Activated B cell treated with CpG ODN at 0.5 μM for 24 hours (primary cell): Measurements from ENCODE around the gene ANO8. TPM values are rescaled to one million over a fixed set of nuclear protein-coding genes. Genes with fewer than 3 reads are reported as not detected.

Experiments
- ATAC-seq: fragments of 200-7000 bp; cut with Tn5 transposase; one replicate; pipeline ENCODE4 v1.10.0; 2021; ENCODE audit warnings: low read depth, mild to moderate bottlenecking, moderate library complexity
- CTCF ChIA-PET: fragments of 350-600 bp; sonication (Branson Sonifier 250); formaldehyde crosslinking; loops from one replicate; lab custom pipeline; 2021; ENCODE audit warnings: antibody characterized with exemption; lab: Charles Lee
- POLR2A ChIA-PET: fragments of 350-600 bp; sonication (Branson Sonifier 250); formaldehyde crosslinking; loops from one replicate; lab custom pipeline; 2021; ENCODE audit warnings: antibody characterized with exemption; lab: Charles Lee
- DNase-seq: peaks from one replicate; pipeline ENCODE4 v3.0.0; 2022
- H3K27ac Mint-ChIP-seq: one replicate; pipeline ENCODE4 v1.8.0; 2020; ENCODE audit warnings: mixed read lengths
- H3K27me3 Mint-ChIP-seq: one replicate; pipeline ENCODE4 v1.8.0; 2021; ENCODE audit warnings: mixed read lengths
- H3K36me3 Mint-ChIP-seq: one replicate; pipeline ENCODE4 v1.8.0; 2021; ENCODE audit warnings: low read depth, mixed read lengths
- H3K4me1 Mint-ChIP-seq: one replicate; pipeline ENCODE4 v1.8.0; 2021; ENCODE audit warnings: mixed read lengths
- H3K4me3 Mint-ChIP-seq: one replicate; pipeline ENCODE4 v1.8.0; 2020; ENCODE audit warnings: mild to moderate bottlenecking, mixed read lengths
- H3K9me3 Mint-ChIP-seq: one replicate; pipeline ENCODE4 v1.8.0; 2020; ENCODE audit warnings: mixed read lengths
- CTCF ChIP-seq: fragments of 200-600 bp; IDR thresholded peaks from one replicate; pipeline ENCODE4 v1.8.0; 2022; ENCODE audit warnings: antibody characterized with exemption, mild to moderate bottlenecking
- intact Hi-C: fragments of 100-400 bp; cut with micrococcal nuclease; formaldehyde crosslinking; loops from one replicate; pipeline ENCODE4 v1.15.1; 2024
- total RNA-seq: library from RNA; stranded (reverse); gene quantifications from 2 replicates; pipeline ENCODE4 v1.2.3, GENCODE V29; 2022

ANO8 gene
- total RNA-seq, 1 donor from 2014 or later, result 2.2 TPM

- CTCF ChIA-PET, result interaction anchor here (1.2 to 1.7 kb wide), 2 partner anchors 30 to 52 kb away, joined by 3 read pairs; partner anchors contain the start of gene MRPL34
- Mint-ChIP-seq H3K27ac (no peak overlapping the region), H3K4me3 (no peak overlapping the region), H3K36me3 (peaks cover 18% of the 10 kb centered on the region), H3K9me3 (no peaks in the 10 kb centered on the region), H3K4me1 (peaks cover 38% of the 10 kb centered on the region), H3K27me3 (peaks cover 4% of the 10 kb centered on the region)
- no peak for DNase-seq
- ATAC-seq, result no peak
- POLR2A ChIA-PET, result interaction anchor here (0.6 to 1.6 kb wide), 6 partner anchors 9 to 109 kb away, joined by 3 to 13 read pairs (median 6); partner anchors contain the start of genes ABHD8, DDA1, MRPL34 and MVB12A
- TF ChIP-seq CTCF, result no peak
- intact Hi-C loops, result loop anchor here (10.0 kb wide), 1 partner anchor 419 kb away; the partner anchor contains the start of gene FCHO1
Observed at GRCh38 chr19:17335575-17335974, 920 bp upstream of the ANO8 start.

- ChIA-PET POLR2A (interaction anchor here (0.6 to 2.0 kb wide), 13 partner anchors 9 to 190 kb away, joined by 3 to 13 read pairs (median 4); partner anchors contain the start of genes BST2, DDA1, MRPL34 and OCEL1), CTCF (interaction anchor here (0.6 to 1.7 kb wide), 3 partner anchors 28 to 54 kb away, joined by 3 to 9 read pairs (median 4); partner anchors contain the start of gene MRPL34)
- Mint-ChIP-seq H3K27ac (peak overlapping the region; percentile 46), H3K27me3 (peaks cover 6% of the 10 kb centered on the region), H3K4me3 (peak overlapping the region; percentile 82), H3K4me1 (peaks cover 44% of the 10 kb centered on the region), H3K9me3 (no peaks in the 10 kb centered on the region), H3K36me3 (peaks cover 16% of the 10 kb centered on the region)
- peak; percentile 45 for DNase-seq
- peak; percentile 23 for ATAC-seq
- intact Hi-C loops, result loop anchor here (1.0 to 10.0 kb wide), 2 partner anchors 67 to 421 kb away; partner anchors contain the start of genes BABAM1 and FCHO1
- no peak for TF ChIP-seq CTCF
Observed at GRCh38 chr19:17333611-17334413, 843 bp downstream of the ANO8 start.

- peaks cover 12% of the 10 kb centered on the region for H3K36me3 Mint-ChIP-seq
- peaks cover 6% of the 10 kb centered on the region for H3K27me3 Mint-ChIP-seq
- H3K9me3 Mint-ChIP-seq, result no peaks in the 10 kb centered on the region
- ATAC-seq (no peak), DNase-seq (no peak)
- ChIA-PET POLR2A (interaction anchor here (0.6 to 2.0 kb wide), 12 partner anchors 8 to 190 kb away, joined by 3 to 13 read pairs (median 4); partner anchors contain the start of genes BST2 and DDA1), CTCF (interaction anchor here (1.1 to 1.7 kb wide), 3 partner anchors 24 to 53 kb away, joined by 3 to 9 read pairs (median 3); partner anchors contain the start of genes DDA1 and MRPL34)
- H3K4me1 Mint-ChIP-seq, result peaks cover 39% of the 10 kb centered on the region
- peak overlapping the region; percentile 11 for H3K4me3 Mint-ChIP-seq
- intact Hi-C loops, result loop anchor here (10.0 kb wide), 1 partner anchor 422 kb away; the partner anchor contains the start of gene FCHO1
- H3K27ac Mint-ChIP-seq, result no peak overlapping the region
- no peak for TF ChIP-seq CTCF
Observed at GRCh38 chr19:17332677-17333581, 1.7 kb downstream of the ANO8 start.

- intact Hi-C loops, result loop anchor here (10.0 kb wide), 1 partner anchor 422 kb away; the partner anchor contains the start of gene FCHO1
- Mint-ChIP-seq H3K4me3 (no peak overlapping the region), H3K27me3 (peaks cover 6% of the 10 kb centered on the region), H3K36me3 (peaks cover 9% of the 10 kb centered on the region), H3K4me1 (peaks cover 39% of the 10 kb centered on the region), H3K9me3 (no peaks in the 10 kb centered on the region), H3K27ac (no peak overlapping the region)
- CTCF ChIA-PET, result interaction anchor here (1.1 to 1.7 kb wide), 3 partner anchors 23 to 54 kb away, joined by 3 to 9 read pairs (median 3); partner anchors contain the start of genes DDA1 and MRPL34
- ATAC-seq (no peak), DNase-seq (no peak)
- no peak for TF ChIP-seq CTCF
- POLR2A ChIA-PET, result interaction anchor here (1.0 to 2.0 kb wide), 2 partner anchors 23 to 59 kb away, joined by 3 to 13 read pairs; partner anchors contain the start of gene DDA1
Observed at GRCh38 chr19:17332360-17332676, 2.3 kb downstream of the ANO8 start.
